ENCODE data around the gene ARSK.

The ARSK gene, protein sequence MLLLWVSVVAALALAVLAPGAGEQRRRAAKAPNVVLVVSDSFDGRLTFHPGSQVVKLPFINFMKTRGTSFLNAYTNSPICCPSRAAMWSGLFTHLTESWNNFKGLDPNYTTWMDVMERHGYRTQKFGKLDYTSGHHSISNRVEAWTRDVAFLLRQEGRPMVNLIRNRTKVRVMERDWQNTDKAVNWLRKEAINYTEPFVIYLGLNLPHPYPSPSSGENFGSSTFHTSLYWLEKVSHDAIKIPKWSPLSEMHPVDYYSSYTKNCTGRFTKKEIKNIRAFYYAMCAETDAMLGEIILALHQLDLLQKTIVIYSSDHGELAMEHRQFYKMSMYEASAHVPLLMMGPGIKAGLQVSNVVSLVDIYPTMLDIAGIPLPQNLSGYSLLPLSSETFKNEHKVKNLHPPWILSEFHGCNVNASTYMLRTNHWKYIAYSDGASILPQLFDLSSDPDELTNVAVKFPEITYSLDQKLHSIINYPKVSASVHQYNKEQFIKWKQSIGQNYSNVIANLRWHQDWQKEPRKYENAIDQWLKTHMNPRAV

DNA sequence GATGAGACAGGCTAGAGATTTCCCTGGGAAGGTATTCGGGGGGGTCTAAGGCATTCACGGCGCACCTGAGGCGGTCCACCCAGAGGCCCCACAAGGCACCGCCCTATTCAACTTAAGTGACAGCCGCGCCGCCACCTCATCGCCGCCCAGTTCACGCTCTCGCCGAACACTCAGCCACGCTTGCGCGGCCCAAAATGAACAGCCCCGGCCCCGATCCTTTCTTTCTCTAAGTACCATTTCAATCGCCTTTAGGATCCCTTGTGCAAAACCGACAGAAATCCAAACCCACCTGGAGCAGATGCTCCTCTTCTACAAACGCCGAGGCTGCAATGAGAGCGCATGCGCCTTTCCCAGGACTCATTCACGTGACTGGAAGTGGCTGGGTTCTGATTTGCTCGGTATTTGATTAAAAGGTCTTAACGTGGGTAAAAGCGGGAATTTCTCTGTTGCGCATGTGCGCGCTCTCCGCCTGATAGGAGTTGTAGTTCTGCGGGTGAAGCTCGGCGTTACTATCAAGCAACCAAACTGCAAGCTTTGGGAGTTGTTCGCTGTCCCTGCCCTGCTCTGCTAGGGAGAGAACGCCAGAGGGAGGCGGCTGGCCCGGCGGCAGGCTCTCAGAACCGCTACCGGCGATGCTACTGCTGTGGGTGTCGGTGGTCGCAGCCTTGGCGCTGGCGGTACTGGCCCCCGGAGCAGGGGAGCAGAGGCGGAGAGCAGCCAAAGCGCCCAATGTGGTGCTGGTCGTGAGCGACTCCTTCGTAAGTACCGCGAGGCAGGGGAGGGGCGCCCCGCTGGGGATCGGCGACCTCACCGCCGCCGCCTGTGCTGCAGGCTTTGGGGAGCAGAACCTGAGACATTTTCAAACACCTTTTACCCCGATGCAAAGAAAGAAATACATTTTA is at the start of gene ARSK, which contains the start of gene SKIC3:
ARSK (plus strand) TSS at position 455 of the 902 bp plus-strand sequence; CDS start at position 633, 178 bp downstream.
SKIC3 (minus strand) TSS at position 331 of the 902 bp plus-strand sequence. CDS start 7,827 bp downstream, outside the sequence.
- peak; percentile 100 for DNase-seq (ENCODE audit: low read depth)

GRCh38 chr5:95508550-95508949 is 46.4 kb upstream of the ARSK start:
- DNase-seq (ENCODE audit: low read depth), result no peak

GRCh38 chr5:95511606-95512005 is 43.3 kb upstream of the ARSK start:
- DNase-seq (ENCODE audit: low read depth), result no peak

- no peak for DNase-seq (ENCODE audit: low read depth)
Observed at GRCh38 chr5:95518417-95518816, 36.5 kb upstream of the ARSK start.

DNA sequence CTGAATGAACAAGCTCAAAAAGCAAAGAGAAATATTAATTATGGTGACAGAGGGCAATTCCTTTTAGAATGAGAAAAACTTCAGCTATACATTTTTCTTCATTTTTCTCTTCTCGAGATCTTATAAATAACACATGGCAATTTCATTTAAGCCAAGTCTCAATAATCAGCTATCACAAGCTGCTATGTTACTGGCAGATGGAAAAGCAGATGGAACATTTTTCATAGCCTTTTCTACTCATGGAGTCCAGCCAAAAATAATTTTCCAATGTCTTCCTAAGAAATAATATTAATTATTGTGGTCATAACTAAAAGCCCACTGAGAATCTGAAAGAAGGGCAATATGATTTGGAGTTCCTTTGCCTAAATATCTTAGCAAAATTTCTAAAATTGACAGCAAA is 35.8 kb upstream of the ARSK start:
- no peak for DNase-seq (ENCODE audit: low read depth)

- DNase-seq (ENCODE audit: low read depth), result no peak
Observed at GRCh38 chr5:95519681-95520080, 35.2 kb upstream of the ARSK start.

- DNase-seq (ENCODE audit: low read depth), result no peak
Observed at GRCh38 chr5:95520206-95520605, 34.7 kb upstream of the ARSK start.

DNA sequence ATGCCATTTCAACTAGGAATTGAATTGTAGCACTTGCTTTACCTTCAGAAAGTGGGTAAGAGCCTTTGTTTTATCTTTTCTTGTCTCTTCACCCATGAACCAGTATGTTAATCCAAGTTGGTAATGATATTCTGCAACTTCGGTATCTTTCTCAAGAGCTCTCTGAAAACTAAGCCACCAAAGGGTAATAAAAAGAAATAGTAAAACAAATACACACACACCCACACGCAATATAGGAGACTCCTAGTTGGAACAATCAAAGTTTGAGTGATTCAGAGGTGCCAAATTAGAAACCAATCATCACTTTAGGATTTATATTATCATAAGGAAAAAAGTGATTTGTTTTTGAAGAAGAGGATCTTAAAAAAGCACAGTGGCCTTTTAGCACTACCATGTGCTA is 30.5 kb upstream of the ARSK start:
- no peak for DNase-seq (ENCODE audit: low read depth)

GRCh38 chr5:95526871-95527270 is 28.0 kb upstream of the ARSK start:
- no peak for DNase-seq (ENCODE audit: low read depth)

GRCh38 chr5:95528565-95528964 is 26.3 kb upstream of the ARSK start:
- no peak for DNase-seq (ENCODE audit: low read depth)

DNA sequence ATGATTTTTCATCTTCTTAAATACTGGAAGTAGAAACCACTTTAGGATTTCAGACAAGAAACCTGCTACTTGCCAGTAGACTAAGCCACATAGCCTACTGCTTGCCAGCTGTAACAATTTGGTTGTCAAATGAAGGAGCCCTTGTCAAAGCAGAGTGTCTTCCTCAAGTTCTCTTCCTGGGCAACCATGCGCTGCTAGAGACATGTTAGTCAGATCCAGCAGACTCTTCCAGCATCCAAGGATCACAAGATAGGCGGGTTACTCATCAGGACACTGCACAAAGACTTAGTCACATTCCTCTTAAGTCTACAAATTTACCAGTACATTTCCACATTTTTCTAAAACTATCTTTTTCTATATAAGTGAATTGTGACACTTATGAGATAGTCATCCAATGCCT is 24.5 kb upstream of the ARSK start:
- peak; percentile 62 for DNase-seq (ENCODE audit: low read depth)

- DNase-seq (ENCODE audit: low read depth), result no peak
Observed at GRCh38 chr5:95531491-95531890, 23.4 kb upstream of the ARSK start.

DNA sequence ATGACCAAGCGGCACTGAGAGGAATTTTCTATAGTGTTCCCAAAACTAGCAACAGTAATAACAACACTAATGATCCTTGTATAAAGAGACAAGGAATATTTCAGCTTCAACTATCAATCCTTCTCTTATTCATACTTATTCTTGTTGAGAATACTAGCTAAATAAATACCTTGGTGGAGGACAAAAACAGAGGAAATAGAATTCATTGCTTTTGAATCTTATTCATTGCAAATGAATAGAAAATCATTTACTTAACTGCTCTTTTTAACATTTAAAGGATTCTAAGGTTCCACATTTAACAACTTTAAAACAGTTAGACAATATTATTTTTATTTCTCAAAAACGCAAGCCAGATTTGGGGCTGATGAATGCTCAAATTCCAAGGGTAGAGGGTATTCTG is 22.5 kb upstream of the ARSK start:
- DNase-seq (ENCODE audit: low read depth), result no peak

DNA sequence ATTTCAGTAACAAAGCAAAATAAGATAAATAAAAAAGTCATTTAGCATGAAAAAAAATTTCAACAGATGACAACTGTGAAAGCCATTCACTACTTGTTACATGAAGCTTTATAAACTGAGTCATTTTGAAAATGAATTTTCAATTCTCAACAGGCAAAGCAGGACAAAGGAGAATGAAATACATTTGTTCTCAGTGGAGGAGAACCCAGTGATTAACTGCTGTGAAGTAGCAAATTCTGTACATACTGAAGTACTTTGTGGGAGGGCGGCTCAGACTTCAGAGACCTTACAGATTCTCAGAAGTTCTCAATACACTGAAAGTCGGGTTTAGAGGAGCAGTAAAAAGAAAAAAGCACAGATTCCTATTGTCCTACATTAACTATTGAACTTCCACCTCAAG is 21.8 kb upstream of the ARSK start:
- no peak for DNase-seq (ENCODE audit: low read depth)

- no peak for DNase-seq (ENCODE audit: low read depth)
Observed at GRCh38 chr5:95533761-95534160, 21.1 kb upstream of the ARSK start.

DNA sequence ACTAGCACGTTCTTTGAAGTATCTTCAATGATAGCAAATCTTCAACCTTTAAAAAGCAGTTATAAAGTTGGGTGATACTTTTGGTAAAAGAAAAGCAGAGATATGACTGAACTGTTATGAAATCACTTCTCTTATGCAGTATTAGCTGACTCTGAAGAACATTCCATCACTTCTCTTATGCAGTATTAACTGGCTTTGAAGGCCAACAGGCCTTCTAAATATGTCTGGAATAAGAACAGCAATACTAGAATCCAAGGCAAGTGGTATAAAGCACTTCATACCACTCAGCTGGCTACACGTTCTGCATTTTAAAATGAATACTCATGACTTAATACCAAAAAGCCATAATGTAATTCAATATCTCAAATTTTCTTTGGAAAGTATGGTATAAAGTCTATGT is 17.4 kb upstream of the ARSK start:
- DNase-seq (ENCODE audit: low read depth), result peak; percentile 6

DNA sequence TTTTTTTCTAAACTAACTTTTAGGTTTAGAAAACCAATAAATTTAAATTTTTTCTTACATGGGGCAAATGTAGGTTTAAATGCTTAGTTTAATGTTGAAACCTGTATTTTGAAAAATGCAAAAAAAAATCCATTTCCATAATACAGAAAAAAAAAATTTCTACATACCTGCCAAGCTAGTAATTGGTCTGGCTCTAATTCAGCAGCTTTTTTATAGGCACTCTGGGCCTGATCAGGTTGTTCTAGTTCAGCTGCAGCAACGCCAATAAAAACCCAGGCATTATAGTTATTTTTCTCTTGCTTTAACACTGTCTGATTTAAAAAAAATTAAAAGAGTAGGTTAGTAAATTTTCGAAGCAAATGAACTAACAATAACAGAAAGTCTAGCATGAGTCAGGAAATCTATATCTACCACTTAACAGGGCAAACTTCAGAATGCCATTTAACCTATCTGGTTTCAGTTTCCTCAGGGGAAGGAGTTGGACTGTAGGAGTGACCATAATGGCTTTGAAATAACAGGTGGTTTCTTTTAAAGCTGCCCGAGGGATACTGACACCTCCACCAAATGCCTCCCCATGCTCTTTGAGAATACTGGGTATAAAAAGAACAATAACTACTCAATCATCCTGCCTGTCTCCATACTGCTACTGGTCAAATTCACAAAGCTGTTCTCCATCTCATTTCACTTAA is 11.7 kb upstream of the ARSK start:
- DNase-seq (ENCODE audit: low read depth), result no peak

DNA sequence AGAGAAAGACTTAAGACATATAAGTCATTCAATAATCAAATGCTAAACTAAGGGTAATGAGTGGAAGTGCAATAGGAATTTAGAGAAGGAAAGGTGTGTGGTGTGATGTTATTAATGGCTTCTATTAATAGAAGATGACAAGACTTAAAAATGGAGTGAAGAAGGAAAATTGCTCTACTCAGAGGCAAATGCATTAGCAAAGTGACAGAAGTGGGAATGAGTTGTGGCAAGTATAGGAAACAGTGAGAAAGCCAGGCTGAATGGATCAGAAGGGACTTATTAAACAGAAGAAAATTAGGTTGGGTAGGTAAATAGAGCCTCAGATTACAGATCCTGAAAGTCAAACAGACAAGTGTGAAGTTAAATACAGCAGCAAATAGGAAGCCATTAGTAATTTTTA is 5.9 kb upstream of the ARSK start:
- DNase-seq (ENCODE audit: low read depth), result no peak

DNA sequence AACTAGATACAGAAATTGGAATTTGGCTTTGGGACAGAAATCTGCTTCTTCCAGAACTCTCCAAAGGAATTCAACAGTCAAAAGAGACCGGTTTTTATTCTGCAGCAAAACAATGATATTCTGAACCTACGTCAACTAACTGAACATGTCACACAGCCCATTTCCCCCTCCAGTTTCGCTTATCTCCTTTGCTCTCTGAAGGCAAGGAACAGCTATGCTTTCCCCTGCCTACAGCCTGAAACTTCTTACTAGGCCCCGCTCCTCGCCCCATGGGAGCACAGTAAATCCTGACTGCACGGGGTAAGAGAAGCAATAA is 612 bp upstream of the ARSK start:
- DNase-seq (ENCODE audit: low read depth), result peak; percentile 8

DNA sequence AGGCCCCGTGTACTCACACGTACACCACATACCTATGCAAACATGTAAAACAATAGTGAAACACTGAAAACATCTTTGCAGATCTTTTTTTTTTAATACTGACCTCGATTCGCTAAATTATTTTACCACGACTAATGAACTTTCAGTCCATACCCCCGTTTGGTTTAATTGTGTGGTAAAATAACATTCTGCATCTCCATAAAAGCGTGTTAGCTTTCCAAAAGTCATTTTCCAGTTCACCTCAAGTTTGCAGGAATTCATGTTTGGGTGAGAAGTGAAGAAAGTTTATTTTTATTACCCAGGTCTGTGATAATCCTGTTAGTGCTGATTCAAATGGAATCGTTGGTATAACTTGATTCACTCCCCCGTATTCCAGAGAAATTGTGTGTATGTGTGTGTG is 652 bp downstream of the ARSK start:
- no peak for DNase-seq (ENCODE audit: low read depth)

DNA sequence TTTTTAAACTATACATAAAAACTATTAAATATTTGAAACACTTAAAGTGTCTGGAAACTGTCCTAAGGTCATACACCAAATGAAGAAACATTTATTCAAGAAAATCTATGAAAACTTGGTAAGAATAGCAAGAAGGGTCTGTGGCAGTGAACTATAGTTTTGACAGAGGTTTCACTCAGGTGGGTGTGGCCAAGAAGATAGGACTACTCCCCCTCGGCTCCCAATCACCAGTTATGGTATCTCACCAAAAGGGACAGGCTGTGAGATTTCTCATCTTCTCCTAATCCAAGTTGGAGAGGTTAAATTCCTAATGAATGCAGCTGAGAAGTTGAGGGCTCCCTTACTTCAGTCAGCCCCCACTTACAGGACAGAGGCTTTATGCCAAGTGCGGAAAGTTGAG is 2.9 kb downstream of the ARSK start:
- DNase-seq (ENCODE audit: low read depth), result no peak

GRCh38 chr5:95562282-95562681 is 7.4 kb downstream of the ARSK start:
- DNase-seq (ENCODE audit: low read depth), result no peak

All from fibroblast of gingiva (primary cell).